ENCODE measurements around the gene AFF3. TPM values are rescaled to one million over a fixed set of nuclear protein-coding genes. Genes with fewer than 3 reads are reported as not detected.
"Not testable (repeated sequence)": the region's sequence is repeated elsewhere in the genome, so short reads cannot be mapped to it uniquely, and the experiment has no call there.

Gene AFF3
- total RNA-seq, 2 experiments from 2014 or later: 2.6 to 2.9 TPM

- H3K27me3 Mint-ChIP-seq: no peaks in the 10 kb centered on the region
- no peak for DNase-seq
- H3K36me3 Mint-ChIP-seq: no peaks in the 10 kb centered on the region
- H3K9me3 Mint-ChIP-seq: no peaks in the 10 kb centered on the region
- H3K4me1 Mint-ChIP-seq: no peaks in the 10 kb centered on the region
- no peak overlapping the region for H3K4me3 Mint-ChIP-seq
- no peak overlapping the region for H3K27ac Mint-ChIP-seq
These were observed 213.8 kb downstream of the AFF3 start for GRCh38 chr2:99928470-99929053.

DNA sequence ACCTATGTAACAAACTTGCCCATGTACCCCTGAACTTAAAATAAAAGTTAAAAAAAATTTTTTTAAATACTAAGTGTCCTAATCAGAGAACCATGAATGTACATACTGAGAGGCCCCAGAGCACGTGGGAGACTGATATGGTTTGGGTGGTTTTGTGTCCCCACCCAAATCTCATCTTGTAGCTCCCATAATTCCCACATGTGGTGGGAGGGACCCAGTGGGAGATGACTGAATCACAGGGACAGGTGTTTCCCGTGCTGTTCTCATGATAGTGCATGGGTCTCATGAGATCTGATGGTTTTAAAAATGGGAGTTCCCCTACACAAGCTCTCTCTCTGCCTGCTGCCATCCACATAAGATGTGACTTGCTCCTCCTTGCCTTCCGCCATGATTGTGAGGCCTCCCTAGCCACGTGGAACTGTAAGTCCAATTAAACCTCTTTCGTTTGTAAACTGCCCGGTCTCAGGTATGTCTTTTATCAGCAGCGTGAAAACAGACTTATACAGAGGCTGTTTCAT, 214.6 kb downstream of the AFF3 start:
- not testable (repeated sequence) for DNase-seq, H3K27ac Mint-ChIP-seq, H3K36me3 Mint-ChIP-seq, H3K27me3 Mint-ChIP-seq, H3K4me3 Mint-ChIP-seq, H3K9me3 Mint-ChIP-seq, H3K4me1 Mint-ChIP-seq

DNA sequence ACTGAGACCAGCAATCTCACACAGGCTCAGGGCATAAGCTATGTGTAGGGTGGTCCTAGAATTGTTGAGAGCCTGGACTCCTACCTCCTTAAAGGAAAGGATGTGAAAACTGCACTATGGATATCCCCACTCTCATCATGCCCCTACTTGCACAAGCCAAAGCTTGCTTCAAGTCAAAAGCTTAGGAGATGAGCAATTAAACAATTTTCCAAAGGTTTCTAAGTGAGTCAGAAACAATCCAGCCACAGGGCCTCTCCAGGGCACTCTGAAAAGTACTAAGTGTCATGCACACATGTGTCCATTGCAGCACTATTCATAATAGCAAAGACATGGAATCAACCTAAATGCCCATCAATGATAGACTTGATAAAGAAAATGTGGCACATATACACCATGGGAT, 215.4 kb downstream of the AFF3 start:
- no peaks in the 10 kb centered on the region for H3K27me3 Mint-ChIP-seq
- H3K4me1 Mint-ChIP-seq: no peaks in the 10 kb centered on the region
- H3K4me3 Mint-ChIP-seq: no peak overlapping the region
- no peaks in the 10 kb centered on the region for H3K36me3 Mint-ChIP-seq
- no peak for DNase-seq
- H3K9me3 Mint-ChIP-seq: no peaks in the 10 kb centered on the region
- H3K27ac Mint-ChIP-seq: no peak overlapping the region

GRCh38 chr2:99925960-99926359, 216.4 kb downstream of the AFF3 start:
- Mint-ChIP-seq H3K4me1 (no peaks in the 10 kb centered on the region), H3K27me3 (no peaks in the 10 kb centered on the region), H3K27ac (no peak overlapping the region), H3K9me3 (peaks cover 1% of the 10 kb centered on the region), H3K4me3 (no peak overlapping the region), H3K36me3 (no peaks in the 10 kb centered on the region)
- no peak for DNase-seq

GRCh38 chr2:99922664-99923063, 219.7 kb downstream of the AFF3 start:
- H3K36me3 Mint-ChIP-seq: no peaks in the 10 kb centered on the region
- H3K27ac Mint-ChIP-seq: no peak overlapping the region
- H3K9me3 Mint-ChIP-seq: peaks cover 1% of the 10 kb centered on the region
- H3K4me1 Mint-ChIP-seq: no peaks in the 10 kb centered on the region
- DNase-seq: no peak
- H3K4me3 Mint-ChIP-seq: no peak overlapping the region
- H3K27me3 Mint-ChIP-seq: peaks cover 4% of the 10 kb centered on the region

- Mint-ChIP-seq H3K36me3 (no peaks in the 10 kb centered on the region), H3K27me3 (peaks cover 4% of the 10 kb centered on the region), H3K9me3 (peaks cover 1% of the 10 kb centered on the region), H3K4me1 (no peaks in the 10 kb centered on the region), H3K4me3 (no peak overlapping the region), H3K27ac (no peak overlapping the region)
- DNase-seq: no peak
These were observed 220.5 kb downstream of the AFF3 start for GRCh38 chr2:99921903-99922302.

- Mint-ChIP-seq H3K36me3 (no peaks in the 10 kb centered on the region), H3K27ac (no peak overlapping the region), H3K4me1 (no peaks in the 10 kb centered on the region), H3K4me3 (no peak overlapping the region), H3K27me3 (peaks cover 4% of the 10 kb centered on the region), H3K9me3 (peaks cover 1% of the 10 kb centered on the region)
- no peak for DNase-seq
These were observed 224.0 kb downstream of the AFF3 start for GRCh38 chr2:99918389-99918788.

GRCh38 chr2:99915108-99915675, 227.2 kb downstream of the AFF3 start:
- DNase-seq: no peak
- no peaks in the 10 kb centered on the region for H3K9me3 Mint-ChIP-seq
- H3K27me3 Mint-ChIP-seq: peaks cover 2% of the 10 kb centered on the region
- H3K27ac Mint-ChIP-seq: no peak overlapping the region
- H3K4me1 Mint-ChIP-seq: no peaks in the 10 kb centered on the region
- H3K4me3 Mint-ChIP-seq: no peak overlapping the region
- H3K36me3 Mint-ChIP-seq: no peaks in the 10 kb centered on the region

DNA sequence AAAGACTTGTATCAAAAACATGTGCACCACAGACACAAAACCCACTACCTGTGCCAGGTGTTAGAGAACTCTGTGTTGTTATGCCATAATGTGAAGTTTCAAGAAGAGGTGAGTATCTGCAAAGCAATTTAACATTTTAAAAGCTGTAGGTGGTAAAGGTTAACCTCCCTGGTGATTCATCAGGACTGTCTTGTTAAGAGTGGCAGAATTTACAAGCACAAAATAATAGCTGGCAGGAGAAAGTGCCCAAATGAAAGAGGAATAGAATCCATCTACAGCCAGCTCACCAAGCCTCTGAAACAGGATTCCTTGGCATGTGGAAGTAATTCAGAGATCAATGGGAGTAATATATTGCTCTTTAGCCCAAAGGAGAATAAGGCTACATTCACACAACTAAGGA, 230.7 kb downstream of the AFF3 start:
- Mint-ChIP-seq H3K27ac (no peak overlapping the region), H3K4me1 (no peaks in the 10 kb centered on the region), H3K9me3 (no peaks in the 10 kb centered on the region), H3K27me3 (no peaks in the 10 kb centered on the region), H3K36me3 (no peaks in the 10 kb centered on the region), H3K4me3 (no peak overlapping the region)
- no peak for DNase-seq

DNA sequence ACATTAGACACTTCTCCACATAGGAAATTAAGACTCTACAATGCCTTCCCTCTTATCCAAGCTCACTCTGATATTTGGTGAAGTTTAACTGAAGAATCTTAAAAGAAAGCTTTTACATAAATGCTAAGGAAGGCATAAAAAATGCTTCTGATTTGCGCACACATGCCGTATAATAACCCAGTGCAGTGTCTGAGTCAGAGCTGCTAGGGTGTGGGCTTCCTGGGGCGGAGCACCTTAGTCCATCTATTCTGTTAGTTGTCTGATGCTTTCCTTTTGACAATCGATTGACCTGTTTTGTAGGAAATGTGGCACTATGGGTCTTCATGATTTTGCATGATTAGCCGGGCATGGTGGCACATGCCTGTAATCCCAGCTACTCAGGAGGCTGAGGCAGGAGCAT, 231.5 kb downstream of the AFF3 start:
- no peaks in the 10 kb centered on the region for H3K27me3 Mint-ChIP-seq
- DNase-seq: no peak
- H3K27ac Mint-ChIP-seq: no peak overlapping the region
- no peaks in the 10 kb centered on the region for H3K4me1 Mint-ChIP-seq
- H3K4me3 Mint-ChIP-seq: no peak overlapping the region
- H3K9me3 Mint-ChIP-seq: no peaks in the 10 kb centered on the region
- H3K36me3 Mint-ChIP-seq: no peaks in the 10 kb centered on the region

DNA sequence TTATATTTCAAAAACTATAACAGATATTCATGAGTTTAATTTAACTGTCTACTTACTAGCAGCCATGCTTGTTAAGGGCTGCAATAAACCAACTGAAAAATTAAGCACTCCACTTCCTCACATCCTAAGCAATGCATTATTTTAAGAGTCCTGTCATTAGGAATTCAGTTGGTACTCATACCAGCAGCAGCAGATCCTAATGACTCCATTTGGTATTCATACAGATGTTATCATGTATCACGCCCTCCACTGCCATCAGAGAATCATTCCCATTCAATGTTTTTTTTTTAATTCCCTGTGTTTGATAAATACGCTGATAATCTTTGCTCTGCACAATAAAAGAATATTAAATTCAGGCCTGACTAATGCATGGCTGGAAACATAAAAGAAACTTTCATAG, 236.8 kb downstream of the AFF3 start:
- H3K9me3 Mint-ChIP-seq: no peaks in the 10 kb centered on the region
- DNase-seq: no peak

DNA sequence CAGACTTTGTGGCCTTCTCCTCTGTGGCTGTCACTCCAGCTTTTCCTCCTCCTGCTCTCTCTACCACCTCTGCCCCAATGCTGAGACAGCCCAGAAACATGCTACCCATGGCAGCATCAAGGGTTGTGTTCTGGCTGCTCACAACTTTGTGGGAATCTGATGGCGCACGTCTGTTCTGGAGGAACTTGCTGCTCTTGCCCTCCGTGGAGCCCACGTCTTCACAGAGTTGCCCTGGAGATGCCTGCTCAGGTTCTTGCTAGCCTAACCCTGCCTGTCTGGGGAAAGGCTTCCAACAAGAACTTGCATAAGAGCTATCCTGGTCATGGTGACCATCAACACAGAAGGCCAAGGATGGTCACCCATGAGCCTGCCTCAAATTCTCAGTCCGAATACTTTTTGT, 237.4 kb downstream of the AFF3 start:
- H3K27me3 Mint-ChIP-seq: no peaks in the 10 kb centered on the region
- no peak overlapping the region for H3K4me3 Mint-ChIP-seq
- no peaks in the 10 kb centered on the region for H3K9me3 Mint-ChIP-seq
- DNase-seq: no peak
- no peak overlapping the region for H3K27ac Mint-ChIP-seq
- H3K36me3 Mint-ChIP-seq: no peaks in the 10 kb centered on the region
- no peaks in the 10 kb centered on the region for H3K4me1 Mint-ChIP-seq

More for the DNA sequence above, 236.8 kb downstream of the AFF3 start:
- H3K27ac Mint-ChIP-seq: no peak overlapping the region
- H3K4me1 Mint-ChIP-seq: no peaks in the 10 kb centered on the region
- H3K36me3 Mint-ChIP-seq: no peaks in the 10 kb centered on the region
- no peaks in the 10 kb centered on the region for H3K27me3 Mint-ChIP-seq
- H3K4me3 Mint-ChIP-seq: no peak overlapping the region

- no peak for DNase-seq
- Mint-ChIP-seq H3K36me3 (no peaks in the 10 kb centered on the region), H3K27me3 (no peaks in the 10 kb centered on the region), H3K9me3 (no peaks in the 10 kb centered on the region), H3K27ac (no peak overlapping the region), H3K4me3 (no peak overlapping the region), H3K4me1 (no peaks in the 10 kb centered on the region)
These were observed 238.4 kb downstream of the AFF3 start for GRCh38 chr2:99903981-99904380.

DNA sequence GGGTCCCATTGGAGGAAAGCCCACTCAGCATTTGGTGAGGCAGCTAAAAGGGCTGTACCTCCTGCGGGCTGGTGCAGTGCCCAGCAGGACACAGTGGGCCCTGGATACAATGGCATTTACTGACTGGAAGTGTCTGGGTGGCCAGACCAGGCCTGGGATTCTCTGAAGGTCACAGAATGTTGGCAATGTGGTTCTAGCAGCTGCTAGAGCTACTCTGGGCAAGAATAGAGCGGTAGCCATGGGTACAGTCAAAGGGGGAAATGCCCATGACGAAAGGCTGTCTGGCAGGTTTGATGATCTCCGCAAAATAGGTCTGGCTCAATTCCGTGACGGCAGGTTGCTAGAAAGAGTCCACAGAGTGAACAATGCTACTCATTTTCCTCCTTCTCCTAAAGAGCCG, 241.8 kb downstream of the AFF3 start:
- no peaks in the 10 kb centered on the region for H3K9me3 Mint-ChIP-seq
- H3K27ac Mint-ChIP-seq: no peak overlapping the region
- H3K4me1 Mint-ChIP-seq: no peaks in the 10 kb centered on the region
- H3K4me3 Mint-ChIP-seq: no peak overlapping the region
- DNase-seq: no peak
- no peaks in the 10 kb centered on the region for H3K36me3 Mint-ChIP-seq
- H3K27me3 Mint-ChIP-seq: peaks cover 4% of the 10 kb centered on the region

GRCh38 chr2:99899882-99900281, 242.5 kb downstream of the AFF3 start:
- no peaks in the 10 kb centered on the region for H3K36me3 Mint-ChIP-seq
- H3K27ac Mint-ChIP-seq: no peak overlapping the region
- H3K4me1 Mint-ChIP-seq: no peaks in the 10 kb centered on the region
- H3K9me3 Mint-ChIP-seq: no peaks in the 10 kb centered on the region
- no peak for DNase-seq
- H3K4me3 Mint-ChIP-seq: no peak overlapping the region
- peaks cover 4% of the 10 kb centered on the region for H3K27me3 Mint-ChIP-seq

GRCh38 chr2:99899058-99899855, 243.1 kb downstream of the AFF3 start:
- no peak overlapping the region for H3K4me3 Mint-ChIP-seq
- H3K4me1 Mint-ChIP-seq: no peaks in the 10 kb centered on the region
- no peak overlapping the region for H3K27ac Mint-ChIP-seq
- H3K27me3 Mint-ChIP-seq: peaks cover 4% of the 10 kb centered on the region
- H3K9me3 Mint-ChIP-seq: no peaks in the 10 kb centered on the region
- no peaks in the 10 kb centered on the region for H3K36me3 Mint-ChIP-seq
- no peak for DNase-seq

Data from activated naive CD8-positive, alpha-beta T cell treated with anti-CD3 and anti-CD28 coated beads for 36 hours (primary cell).